Duodenal mucosa (tissue), 2 donors: ENCODE data around the gene TMEM200A.

Experiments used
- H3K27ac ChIP-seq: one replicate; pipeline ENCODE4 v1.7.0; 2013; ENCODE audit warnings: low read depth, low read length
- H3K27me3 ChIP-seq, 2 donors: one replicate each; pipeline ENCODE4 v1.7.0; 2013; ENCODE audit warnings: low read length in 2 of 2, control low read depth in 1 of 2; ENCODE audit not compliant: insufficient read depth in 2 of 2, control insufficient read depth in 1 of 2
- H3K36me3 ChIP-seq, 2 donors: one replicate each; pipeline ENCODE4 v1.7.0; 2013; ENCODE audit warnings: low read length in 2 of 2, control low read depth in 1 of 2; ENCODE audit not compliant: insufficient read depth in 2 of 2, control insufficient read depth in 1 of 2
- H3K4me1 ChIP-seq, 2 donors: one replicate each; pipeline ENCODE4 v1.7.0; 2013; ENCODE audit warnings: low read length in 2 of 2, control low read depth in 1 of 2; ENCODE audit not compliant: insufficient read depth in 2 of 2, control insufficient read depth in 1 of 2
- H3K4me3 ChIP-seq, 2 donors: one replicate each; pipeline ENCODE4 v1.7.0; 2013; ENCODE audit warnings: low read length in 2 of 2, low read depth in 1 of 2
- H3K9ac ChIP-seq, 2 donors: one replicate each; pipeline ENCODE4 v1.7.0; 2013; ENCODE audit warnings: low read length in 2 of 2, low read depth in 1 of 2
- H3K9me3 ChIP-seq, 2 donors: one replicate each; pipeline ENCODE4 v1.7.0; 2013; ENCODE audit warnings: low read length in 2 of 2, control low read depth in 1 of 2; ENCODE audit not compliant: control insufficient read depth in 1 of 2

The TMEM200A gene

DNA sequence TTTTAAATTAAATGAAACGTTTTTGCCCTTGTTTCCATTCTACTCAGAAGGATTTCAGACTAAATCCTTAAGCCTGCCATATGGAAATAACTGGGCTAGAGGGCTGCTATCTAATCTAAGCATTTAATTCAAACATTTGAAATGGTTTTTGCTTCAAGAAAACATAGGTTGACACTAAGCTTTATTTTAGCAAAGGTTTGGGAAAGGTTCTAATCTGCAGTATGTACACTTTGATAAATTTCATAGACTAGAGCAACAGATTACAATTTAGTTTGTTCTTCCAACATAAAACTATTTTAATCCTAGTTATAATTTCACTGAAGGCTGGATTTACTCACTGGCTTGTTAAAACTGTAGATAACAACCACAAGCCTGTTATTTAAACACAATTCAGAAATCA lies 72.1 kb downstream of the TMEM200A start:
- Histone ChIP-seq H3K4me3 (no peak overlapping the region), H3K9me3 (no peaks in the 10 kb centered on the region), H3K27ac (no peak overlapping the region), H3K27me3 (no peaks in the 10 kb centered on the region), H3K4me1 (no peaks in the 10 kb centered on the region), H3K36me3 (peaks cover 3 to 5% of the 10 kb centered on the region in 2 donors), H3K9ac (no peak overlapping the region)

DNA sequence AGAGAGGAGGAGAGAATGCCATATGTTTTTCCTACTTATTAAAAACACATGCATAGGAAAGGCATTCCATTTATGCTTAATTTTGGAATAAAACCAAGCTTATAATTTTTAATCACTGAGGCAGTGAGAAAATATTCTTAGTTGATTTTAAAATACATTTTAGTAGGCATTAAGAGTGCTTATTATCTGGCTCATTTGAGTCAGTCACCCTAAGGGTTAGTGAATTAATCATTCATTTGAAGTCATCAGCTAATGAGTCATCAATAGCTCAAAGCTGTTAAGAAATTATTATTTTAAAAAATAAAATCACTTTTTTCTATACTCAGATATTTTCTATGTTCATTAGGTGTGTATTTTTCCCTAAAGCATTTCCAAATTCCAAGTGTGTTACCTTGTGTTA lies 81.6 kb downstream of the TMEM200A start:
- H3K9ac ChIP-seq, result no peak overlapping the region
- no peaks in the 10 kb centered on the region for H3K36me3 ChIP-seq
- H3K9me3 ChIP-seq, result no peaks in the 10 kb centered on the region
- H3K27ac ChIP-seq, result no peak overlapping the region
- H3K27me3 ChIP-seq, result no peaks in the 10 kb centered on the region
- H3K4me3 ChIP-seq, result no peak overlapping the region
- no peaks in the 10 kb centered on the region for H3K4me1 ChIP-seq

GRCh38 chr6:130452336-130452735 lies 86.5 kb downstream of the TMEM200A start:
- H3K27me3 ChIP-seq, result no peaks in the 10 kb centered on the region
- H3K9me3 ChIP-seq, result no peaks in the 10 kb centered on the region
- no peak overlapping the region for H3K27ac ChIP-seq
- no peaks in the 10 kb centered on the region for H3K4me1 ChIP-seq
- no peak overlapping the region for H3K9ac ChIP-seq
- H3K36me3 ChIP-seq, result no peaks in the 10 kb centered on the region
- no peak overlapping the region for H3K4me3 ChIP-seq

- Histone ChIP-seq H3K27ac (no peak overlapping the region), H3K9me3 (no peaks in the 10 kb centered on the region), H3K36me3 (no peaks in the 10 kb centered on the region), H3K4me1 (no peaks in the 10 kb centered on the region), H3K4me3 (no peak overlapping the region), H3K27me3 (no peaks in the 10 kb centered on the region), H3K9ac (no peak overlapping the region)
Observed at GRCh38 chr6:130453230-130453629, 87.4 kb downstream of the TMEM200A start.

DNA sequence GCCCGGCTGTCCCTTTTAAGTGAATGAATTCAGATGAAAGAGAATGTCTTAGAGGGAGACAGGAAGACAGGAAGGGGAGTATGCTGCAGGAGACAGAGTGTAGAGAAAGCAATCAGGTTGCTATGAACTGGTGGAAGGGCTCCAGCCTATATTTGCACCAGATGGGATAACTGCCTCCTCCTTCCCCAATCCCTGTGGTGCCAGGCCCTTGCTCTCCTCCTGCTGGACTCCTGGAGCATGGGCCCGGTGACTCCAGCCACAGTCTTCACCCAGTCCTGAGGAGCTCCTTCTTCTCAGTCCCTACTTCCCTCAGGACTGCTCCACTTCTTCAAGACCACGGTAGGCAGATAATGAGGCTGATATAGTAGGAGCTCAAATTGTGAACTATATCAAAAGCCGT lies 91.8 kb downstream of the TMEM200A start:
- no peaks in the 10 kb centered on the region for H3K27me3 ChIP-seq
- no peaks in the 10 kb centered on the region for H3K4me1 ChIP-seq
- no peaks in the 10 kb centered on the region for H3K36me3 ChIP-seq
- H3K9me3 ChIP-seq, result no peaks in the 10 kb centered on the region
- H3K4me3 ChIP-seq, result no peak overlapping the region
- H3K9ac ChIP-seq, result no peak overlapping the region
- no peak overlapping the region for H3K27ac ChIP-seq

GRCh38 chr6:130459316-130459715 lies 93.5 kb downstream of the TMEM200A start:
- Histone ChIP-seq H3K36me3 (no peaks in the 10 kb centered on the region), H3K27me3 (no peaks in the 10 kb centered on the region), H3K27ac (no peak overlapping the region), H3K9me3 (no peaks in the 10 kb centered on the region), H3K9ac (no peak overlapping the region), H3K4me3 (no peak overlapping the region), H3K4me1 (no peaks in the 10 kb centered on the region)

DNA sequence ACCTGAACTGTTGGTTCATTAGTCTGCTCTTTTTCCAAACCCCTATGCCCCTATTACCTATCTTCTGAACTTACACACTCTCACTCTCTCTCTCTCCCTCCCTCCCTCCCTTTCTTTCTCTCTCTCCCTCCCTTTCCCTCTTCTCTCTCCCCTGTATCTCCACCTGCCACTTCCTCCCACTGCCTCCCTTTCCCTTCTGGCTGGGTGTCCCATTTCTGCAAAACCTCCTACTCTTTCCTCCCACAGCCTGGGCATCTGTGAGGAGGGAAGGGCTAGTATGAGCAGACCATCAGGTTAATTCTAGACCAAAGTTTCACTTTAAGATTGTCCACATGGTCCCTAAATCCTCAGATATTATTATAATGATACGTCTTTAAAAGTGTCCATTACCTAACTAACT lies 95.1 kb downstream of the TMEM200A start:
- no peaks in the 10 kb centered on the region for H3K27me3 ChIP-seq
- no peaks in the 10 kb centered on the region for H3K4me1 ChIP-seq
- H3K9ac ChIP-seq, result no peak overlapping the region
- no peak overlapping the region for H3K27ac ChIP-seq
- H3K4me3 ChIP-seq, result no peak overlapping the region
- no peaks in the 10 kb centered on the region for H3K36me3 ChIP-seq
- no peaks in the 10 kb centered on the region for H3K9me3 ChIP-seq

DNA sequence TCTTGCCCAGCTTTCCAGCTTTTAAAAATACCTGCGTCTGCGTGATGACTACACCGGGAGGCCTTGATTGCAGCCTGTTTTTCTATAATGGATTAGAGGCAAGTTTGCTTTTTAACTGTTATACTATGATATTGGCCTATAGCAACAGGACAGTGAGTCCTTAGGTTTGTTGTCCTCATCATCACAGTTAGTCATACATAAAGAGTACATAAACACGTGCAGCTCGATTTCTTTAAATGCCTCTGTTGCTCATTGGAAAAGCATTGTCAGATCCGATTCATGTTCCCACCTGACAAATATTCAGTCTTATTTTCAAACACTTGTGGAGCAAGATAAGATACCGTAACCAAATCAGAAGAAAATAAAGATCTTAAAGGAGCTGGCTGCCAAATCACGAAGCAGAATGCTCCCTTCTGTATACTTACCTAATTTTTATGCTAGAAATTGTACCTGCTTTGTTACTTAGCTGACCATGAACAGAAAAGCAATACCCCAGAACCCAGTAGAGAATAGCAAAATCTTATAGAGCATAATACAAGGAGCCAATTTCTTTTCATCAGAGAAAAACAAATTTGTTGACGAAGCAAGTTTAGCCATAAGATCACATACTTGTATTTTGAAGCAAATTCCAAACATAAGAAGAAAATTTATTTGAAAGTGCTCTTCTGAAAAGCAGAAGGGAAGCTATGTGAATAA lies 100.4 kb downstream of the TMEM200A start:
- Histone ChIP-seq H3K27ac (no peak overlapping the region), H3K27me3 (no peaks in the 10 kb centered on the region), H3K4me3 (no peak overlapping the region), H3K36me3 (no peaks in the 10 kb centered on the region), H3K9me3 (no peaks in the 10 kb centered on the region), H3K9ac (no peak overlapping the region), H3K4me1 (no peaks in the 10 kb centered on the region)

GRCh38 chr6:130466748-130467061 lies 100.9 kb downstream of the TMEM200A start:
- no peak overlapping the region for H3K9ac ChIP-seq
- no peaks in the 10 kb centered on the region for H3K36me3 ChIP-seq
- no peaks in the 10 kb centered on the region for H3K9me3 ChIP-seq
- no peak overlapping the region for H3K4me3 ChIP-seq
- no peaks in the 10 kb centered on the region for H3K4me1 ChIP-seq
- H3K27me3 ChIP-seq, result no peaks in the 10 kb centered on the region
- H3K27ac ChIP-seq, result no peak overlapping the region

- no peaks in the 10 kb centered on the region for H3K4me1 ChIP-seq
- H3K4me3 ChIP-seq, result no peak overlapping the region
- no peak overlapping the region for H3K27ac ChIP-seq
- no peaks in the 10 kb centered on the region for H3K27me3 ChIP-seq
- H3K36me3 ChIP-seq, result no peaks in the 10 kb centered on the region
- no peak overlapping the region for H3K9ac ChIP-seq
- no peaks in the 10 kb centered on the region for H3K9me3 ChIP-seq
Observed at GRCh38 chr6:130467146-130468050, 101.6 kb downstream of the TMEM200A start.
